HepG2 (cell line): ENCODE measurements around the gene PSMB1. TPM values are rescaled to one million over a fixed set of nuclear protein-coding genes. Genes with fewer than 3 reads are reported as not detected.
A peak's percentile ranks its signal among the peaks of the same experiment; 100 is the strongest.

Experiments used
- CBX1 ChIP-seq: IDR thresholded peaks from one replicate; pipeline ENCODE4 v1.6.1; 2016; ENCODE audit warnings: antibody characterized with exemption, low read depth
- KAT7 ChIP-seq: IDR thresholded peaks from 2 replicates; pipeline ENCODE4 v1.6.1; 2018; ENCODE audit warnings: borderline replicate concordance, missing compliant biosample characterization
- MIXL1 ChIP-seq: IDR thresholded peaks from 2 replicates; pipeline ENCODE4 v1.6.1; 2016
- NPAS2 ChIP-seq: sonication (generic); formaldehyde crosslinking; IDR thresholded peaks from 2 replicates; pipeline ENCODE4 v1.8.0; 2022; ENCODE audit warnings: mild to moderate bottlenecking, missing genetic modification reagents, borderline replicate concordance
- PBX3 ChIP-seq: sonication (generic); formaldehyde crosslinking; IDR thresholded peaks from 2 replicates; pipeline ENCODE4 v1.8.1; 2023; ENCODE audit warnings: missing genetic modification reagents, inconsistent platforms, borderline replicate concordance
- TEAD2 ChIP-seq: sonication (generic); formaldehyde crosslinking; IDR thresholded peaks from 2 replicates; pipeline ENCODE4 v1.9.0; 2021; ENCODE audit warnings: missing genetic modification reagents
- ZFP41 ChIP-seq: sonication (generic); formaldehyde crosslinking; IDR thresholded peaks from 2 replicates; pipeline ENCODE4 v1.4.0; 2020; ENCODE audit warnings: mild to moderate bottlenecking, missing genetic modification reagents, borderline replicate concordance
- ZNF143 ChIP-seq: sonication (generic); formaldehyde crosslinking; IDR thresholded peaks from 2 replicates; pipeline ENCODE4 v1.4.0; 2020; ENCODE audit warnings: missing genetic modification reagents
- ZNF230 ChIP-seq: sonication (generic); formaldehyde crosslinking; IDR thresholded peaks from 2 replicates; pipeline ENCODE4 v1.4.0; 2020; ENCODE audit warnings: mild to moderate bottlenecking, missing genetic modification reagents
- ZNF326 ChIP-seq: sonication (generic); formaldehyde crosslinking; IDR thresholded peaks from 2 replicates; pipeline ENCODE4 v1.4.0; 2020; ENCODE audit warnings: missing genetic modification reagents, borderline replicate concordance
- ZNF512B ChIP-seq: sonication (generic); formaldehyde crosslinking; IDR thresholded peaks from 2 replicates; pipeline ENCODE4 v1.5.1; 2020; ENCODE audit warnings: missing genetic modification reagents, mild to moderate bottlenecking, borderline replicate concordance
- ZNF569 ChIP-seq: sonication (generic); formaldehyde crosslinking; IDR thresholded peaks from 2 replicates; pipeline ENCODE4 v1.5.0; 2020; ENCODE audit warnings: mild to moderate bottlenecking, missing genetic modification reagents, moderate library complexity, borderline replicate concordance
- polyA plus RNA-seq, 8 experiments: library from polyadenylated mRNA; depleted of rRNA in 3 of 8; stranded (reverse) in 7 of 8; unstranded in 1 of 8; fragments of >200 nt; fragmentation: Illumina TruSeq in 4 of 8; extraction: Trizol in 4 of 8; gene quantifications; 2 replicates each; pipeline versions ENCODE4 v1.2.1 to v1.2.3, GENCODE V29; 2011 to 2016; ENCODE audit warnings: low read depth in 4 of 8, missing spikeins in 1 of 8, mixed read lengths in 1 of 8; ENCODE audit not compliant: insufficient read depth in 1 of 8
- total RNA-seq, 5 experiments: library from RNA; depleted of rRNA; stranded (reverse); fragments of >200 nt; fragmentation: Illumina TruSeq; extraction: Trizol; gene quantifications; 2 replicates each; pipeline ENCODE4 v1.2.3, GENCODE V29; 2016; ENCODE audit warnings: low read depth in 1 of 5
- TF ChIP-seq, protein P1 (sequence below): sonication (generic); formaldehyde crosslinking; IDR thresholded peaks from 2 replicates; pipeline ENCODE4 v1.4.0; 2020; ENCODE audit warnings: missing genetic modification reagents
- TF ChIP-seq, protein P2 (sequence below): sonication (generic); formaldehyde crosslinking; conservative IDR thresholded peaks from 2 replicates; pipeline ENCODE4 v1.8.1; 2023; ENCODE audit warnings: missing genetic modification reagents

The PSMB1 gene
- total and polyA plus RNA-seq, 2 of the 13 experiments (the other 11 are each of a cell fraction or from before 2014, with no cell fraction given): 528 to 592 TPM

DNA sequence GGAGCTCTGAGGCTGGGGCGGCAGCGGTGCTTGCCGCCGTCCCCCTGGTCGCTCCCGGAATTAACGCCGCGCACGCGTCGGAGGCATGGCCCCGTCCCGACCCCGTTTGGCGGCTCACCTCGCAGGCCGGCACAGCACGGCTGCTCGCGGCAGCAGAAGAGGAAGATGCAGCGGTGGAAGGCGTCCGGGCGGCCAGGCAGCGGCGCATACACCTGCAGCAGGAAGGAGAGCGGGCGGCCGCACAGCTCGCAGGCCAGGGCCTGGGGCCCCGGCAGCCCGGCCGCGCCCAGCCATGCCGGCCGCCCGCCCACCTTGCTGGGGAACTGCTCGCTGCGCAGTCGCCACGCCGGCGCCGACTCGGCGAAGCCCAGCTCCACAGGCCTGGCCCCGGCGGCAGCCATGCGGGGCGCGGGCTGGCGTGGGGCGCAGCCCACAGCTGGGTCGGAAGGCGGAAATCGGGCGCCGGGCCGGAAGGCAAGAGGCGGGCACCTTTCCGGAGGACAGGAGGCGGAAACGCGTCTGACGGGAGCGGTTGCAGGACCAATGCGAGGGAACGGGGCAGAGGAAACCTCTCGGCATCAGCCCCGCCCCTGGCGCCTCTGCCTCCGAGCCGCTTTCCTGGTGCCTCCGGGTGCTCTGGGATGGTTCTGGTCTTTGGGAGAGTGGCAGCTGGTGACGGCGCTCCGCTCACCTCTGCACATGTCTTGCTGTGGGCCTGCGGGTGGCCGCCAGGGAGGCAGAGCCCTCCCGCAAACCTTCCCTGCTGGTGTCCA lies 31.3 kb upstream of the PSMB1 start, which contains the start of gene PDCD2 (continued):
- TF ChIP-seq, protein P1, sequence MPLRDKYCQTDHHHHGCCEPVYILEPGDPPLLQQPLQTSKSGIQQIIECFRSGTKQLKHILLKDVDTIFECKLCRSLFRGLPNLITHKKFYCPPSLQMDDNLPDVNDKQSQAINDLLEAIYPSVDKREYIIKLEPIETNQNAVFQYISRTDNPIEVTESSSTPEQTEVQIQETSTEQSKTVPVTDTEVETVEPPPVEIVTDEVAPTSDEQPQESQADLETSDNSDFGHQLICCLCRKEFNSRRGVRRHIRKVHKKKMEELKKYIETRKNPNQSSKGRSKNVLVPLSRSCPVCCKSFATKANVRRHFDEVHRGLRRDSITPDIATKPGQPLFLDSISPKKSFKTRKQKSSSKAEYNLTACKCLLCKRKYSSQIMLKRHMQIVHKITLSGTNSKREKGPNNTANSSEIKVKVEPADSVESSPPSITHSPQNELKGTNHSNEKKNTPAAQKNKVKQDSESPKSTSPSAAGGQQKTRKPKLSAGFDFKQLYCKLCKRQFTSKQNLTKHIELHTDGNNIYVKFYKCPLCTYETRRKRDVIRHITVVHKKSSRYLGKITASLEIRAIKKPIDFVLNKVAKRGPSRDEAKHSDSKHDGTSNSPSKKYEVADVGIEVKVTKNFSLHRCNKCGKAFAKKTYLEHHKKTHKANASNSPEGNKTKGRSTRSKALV (CRISPR knock-in tag): peak; percentile 84
- TF ChIP-seq KAT7 (CRISPR knock-in tag) (peak; percentile 64), CBX1 (peak; percentile 39), ZFP41 (CRISPR knock-in tag) (peak; percentile 13; the same call in 1 of the 2 replicates), PBX3 (CRISPR knock-in tag) (peak; percentile 43; the same call in 1 of the 2 replicates), NPAS2 (no peak), TEAD2 (CRISPR knock-in tag) (no peak), ZNF326 (CRISPR knock-in tag) (no peak), MIXL1 (CRISPR knock-in tag) (no peak; the same call in 1 of the 2 replicates), ZNF230 (CRISPR knock-in tag) (no peak; the same call in 1 of the 2 replicates), ZNF569 (CRISPR knock-in tag) (no peak), ZNF512B (CRISPR knock-in tag) (no peak), ZNF143 (CRISPR knock-in tag) (peak; percentile 55; the same call in 1 of the 2 replicates)
- TF ChIP-seq, protein P2, sequence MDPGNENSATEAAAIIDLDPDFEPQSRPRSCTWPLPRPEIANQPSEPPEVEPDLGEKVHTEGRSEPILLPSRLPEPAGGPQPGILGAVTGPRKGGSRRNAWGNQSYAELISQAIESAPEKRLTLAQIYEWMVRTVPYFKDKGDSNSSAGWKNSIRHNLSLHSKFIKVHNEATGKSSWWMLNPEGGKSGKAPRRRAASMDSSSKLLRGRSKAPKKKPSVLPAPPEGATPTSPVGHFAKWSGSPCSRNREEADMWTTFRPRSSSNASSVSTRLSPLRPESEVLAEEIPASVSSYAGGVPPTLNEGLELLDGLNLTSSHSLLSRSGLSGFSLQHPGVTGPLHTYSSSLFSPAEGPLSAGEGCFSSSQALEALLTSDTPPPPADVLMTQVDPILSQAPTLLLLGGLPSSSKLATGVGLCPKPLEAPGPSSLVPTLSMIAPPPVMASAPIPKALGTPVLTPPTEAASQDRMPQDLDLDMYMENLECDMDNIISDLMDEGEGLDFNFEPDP (CRISPR knock-in tag): no peak
